Measurements from ENCODE around the gene MKS1. TPM values are rescaled to one million over a fixed set of nuclear protein-coding genes. Genes with fewer than 3 reads are reported as not detected.

MKS1 gene
- total RNA-seq, 4 donors from 2014 or later = 11.6 to 24.1 (median 15.2) TPM

DNA sequence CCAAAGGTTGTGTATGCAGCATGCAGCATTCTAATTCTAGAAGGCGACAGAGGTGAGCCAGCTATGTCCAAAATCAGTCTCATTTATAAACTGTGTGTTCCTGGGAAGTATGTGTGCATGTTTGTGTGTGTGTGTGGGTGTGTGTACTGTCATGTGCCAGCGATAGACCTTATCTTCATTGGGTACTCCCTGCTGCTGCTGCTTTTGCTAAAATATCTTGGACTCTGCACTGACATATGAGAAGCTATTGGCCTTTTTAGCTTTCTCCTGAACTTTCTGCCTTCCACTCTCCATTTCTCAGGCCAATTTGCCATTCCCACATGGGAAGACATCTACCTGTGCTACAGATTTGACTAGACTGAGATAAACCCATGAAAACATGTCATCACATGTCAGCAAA is 17.3 kb upstream of the MKS1 start:
- H3K27ac ChIP-seq = no peak overlapping the region
- no peaks in the 10 kb centered on the region for H3K36me3 ChIP-seq
- 86 to 89% methylated on average over 2 of the region's 2 CpGs for WGBS, 2 donors
- intact Hi-C loops (cut with DNase I) = no loop called here
- no peaks in the 10 kb centered on the region for H3K4me1 ChIP-seq
- H3K4me3 ChIP-seq (replicated peaks in 1 of 3) = no peak overlapping the region
- no peak for DNase-seq
- H3K9me3 ChIP-seq = no peaks in the 10 kb centered on the region
- no peaks in the 10 kb centered on the region for H3K27me3 ChIP-seq
- TF ChIP-seq CTCF (IDR thresholded peaks at IDR 0.05) (no peak), POLR2A (IDR thresholded peaks at IDR 0.05) (no peak)

DNA sequence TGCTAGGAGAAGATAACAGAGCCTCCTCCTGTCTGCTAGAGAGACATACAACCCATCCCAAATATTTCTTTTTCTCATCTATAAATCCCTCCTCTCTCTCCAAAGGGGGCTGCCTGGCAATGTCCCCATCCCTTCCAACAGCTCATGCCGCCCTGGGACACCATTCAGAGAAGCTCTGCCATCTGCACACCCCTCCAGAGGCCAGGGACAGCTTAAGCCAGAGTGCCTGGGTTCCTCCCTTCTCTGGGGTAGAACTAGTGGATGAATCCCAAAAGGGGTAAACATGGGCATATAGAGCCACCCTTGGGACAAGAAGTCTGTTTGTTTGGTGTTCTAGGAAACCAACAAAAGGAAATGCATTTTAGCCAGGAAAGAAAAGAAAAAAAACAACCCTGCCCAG is 16.8 kb upstream of the MKS1 start:
- H3K4me1 ChIP-seq = no peaks in the 10 kb centered on the region
- WGBS, 2 donors = 93 to 94% methylated on average over 1 of the region's 1 CpG

DNA sequence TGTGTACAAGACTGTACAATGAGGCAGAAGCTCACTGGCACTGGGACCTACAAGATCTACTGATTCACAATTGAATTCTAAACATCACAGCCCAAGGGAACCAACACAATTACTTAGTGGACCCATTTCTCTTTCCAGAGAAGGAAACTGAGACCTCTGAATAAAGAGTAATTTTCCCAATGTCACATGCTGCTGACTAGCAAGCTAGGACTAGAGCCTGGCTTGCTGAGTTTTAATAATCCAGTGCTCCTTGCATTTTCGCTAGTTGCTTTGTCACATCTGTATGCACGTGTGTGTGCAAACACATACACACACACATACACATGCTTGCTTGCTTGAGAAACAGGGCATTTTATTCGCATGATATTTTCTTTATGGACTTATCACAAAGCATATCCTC is 15.5 kb upstream of the MKS1 start:
- Histone ChIP-seq H3K4me1 (no peaks in the 10 kb centered on the region), H3K27me3 (no peaks in the 10 kb centered on the region), H3K9me3 (no peaks in the 10 kb centered on the region), H3K27ac (no peak overlapping the region), H3K4me3 (replicated peaks in 1 of 3) (no peak overlapping the region), H3K36me3 (no peaks in the 10 kb centered on the region)
- DNase-seq = no peak
- intact Hi-C loops (cut with DNase I) = no loop called here
- WGBS, 2 donors = 83 to 93% methylated on average over 3 of the region's 3 CpGs
- no peak for TF ChIP-seq CTCF (IDR thresholded peaks at IDR 0.05)
- TF ChIP-seq POLR2A (IDR thresholded peaks at IDR 0.05) = no peak

More for the DNA sequence above, 16.8 kb upstream of the MKS1 start:
- Histone ChIP-seq H3K36me3 (no peaks in the 10 kb centered on the region), H3K9me3 (no peaks in the 10 kb centered on the region), H3K27me3 (no peaks in the 10 kb centered on the region), H3K27ac (no peak overlapping the region), H3K4me3 (replicated peaks in 1 of 3) (no peak overlapping the region)
- intact Hi-C loops (cut with DNase I) = no loop called here
- no peak for TF ChIP-seq POLR2A (IDR thresholded peaks at IDR 0.05)
- no peak for TF ChIP-seq CTCF (IDR thresholded peaks at IDR 0.05)
- DNase-seq = no peak

- Histone ChIP-seq H3K4me1 (no peaks in the 10 kb centered on the region), H3K27ac (no peak overlapping the region), H3K4me3 (replicated peaks in 1 of 3) (no peak overlapping the region), H3K27me3 (no peaks in the 10 kb centered on the region), H3K36me3 (no peaks in the 10 kb centered on the region), H3K9me3 (no peaks in the 10 kb centered on the region)
- DNase-seq = no peak
- 68 to 69% methylated on average over 3 of the region's 3 CpGs for WGBS, 2 donors
- intact Hi-C loops (cut with DNase I) = no loop called here
- TF ChIP-seq POLR2A (IDR thresholded peaks at IDR 0.05) (no peak), CTCF (IDR thresholded peaks at IDR 0.05) (no peak)
Observed at GRCh38 chr17:58233543-58233942, 14.5 kb upstream of the MKS1 start.

DNA sequence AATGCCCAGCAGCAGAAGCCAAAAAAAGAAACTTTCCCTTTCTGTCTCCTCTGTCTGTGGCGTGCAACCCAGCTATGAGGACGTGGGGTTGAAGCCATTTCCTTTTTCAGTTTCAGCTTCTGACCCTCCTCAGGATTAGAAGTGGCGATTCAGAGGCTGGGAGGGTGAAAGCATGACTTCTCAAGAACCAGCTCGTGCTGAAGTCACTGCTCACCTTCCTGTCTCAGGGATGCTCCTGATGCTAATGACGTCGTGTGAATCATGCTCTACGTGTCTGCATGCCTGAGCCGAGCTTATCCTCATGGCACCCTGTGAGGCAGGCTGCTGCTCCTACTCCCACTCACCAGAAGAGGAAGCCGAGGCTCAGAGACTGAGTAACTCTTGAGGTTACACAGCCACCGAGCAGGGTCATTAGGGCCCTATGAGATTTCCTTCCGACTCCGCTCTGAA is 13.7 kb upstream of the MKS1 start:
- H3K4me3 ChIP-seq (replicated peaks in 1 of 3) = no peak overlapping the region
- H3K27me3 ChIP-seq = no peaks in the 10 kb centered on the region
- no peaks in the 10 kb centered on the region for H3K36me3 ChIP-seq
- 53 to 61% methylated on average over 12 of the region's 12 CpGs for WGBS, 2 donors
- intact Hi-C loops (cut with DNase I) = no loop called here
- no peaks in the 10 kb centered on the region for H3K4me1 ChIP-seq
- no peak for TF ChIP-seq POLR2A (IDR thresholded peaks at IDR 0.05)
- DNase-seq = no peak
- no peaks in the 10 kb centered on the region for H3K9me3 ChIP-seq
- H3K27ac ChIP-seq = no peak overlapping the region

GRCh38 chr17:58231641-58232040 is 12.6 kb upstream of the MKS1 start:
- intact Hi-C loops (cut with DNase I) = no loop called here
- DNase-seq = no peak
- Histone ChIP-seq H3K4me3 (replicated peaks in 1 of 3) (no peak overlapping the region), H3K27me3 (no peaks in the 10 kb centered on the region), H3K27ac (no peak overlapping the region), H3K4me1 (no peaks in the 10 kb centered on the region), H3K9me3 (no peaks in the 10 kb centered on the region), H3K36me3 (no peaks in the 10 kb centered on the region)
- WGBS, 2 donors = 57% methylated on average over 2 of the region's 2 CpGs
- TF ChIP-seq POLR2A (IDR thresholded peaks at IDR 0.05) = no peak
- TF ChIP-seq CTCF (IDR thresholded peaks at IDR 0.05) = no peak
